GM19395 (cell line): ENCODE measurements around the gene IL1RAPL1.
"Not testable (repeated sequence)": the region's sequence is repeated elsewhere in the genome, so short reads cannot be mapped to it uniquely, and the experiment has no call there.

Experiments used
- ATAC-seq: cut with Tn5 transposase; IDR thresholded peaks from one replicate; pipeline ENCODE4 v1.9.1; 2021; ENCODE audit warnings: mild to moderate bottlenecking, moderate library complexity; ENCODE audit not compliant: unreplicated experiment

IL1RAPL1 gene

GRCh38 chrX:29083823-29084222 lies 496.6 kb downstream of the IL1RAPL1 start:
- ATAC-seq = no peak

GRCh38 chrX:29090811-29091210 lies 503.6 kb downstream of the IL1RAPL1 start:
- no peak for ATAC-seq

- ATAC-seq = no peak
Observed at GRCh38 chrX:29107231-29107630, 520.0 kb downstream of the IL1RAPL1 start.

- ATAC-seq = no peak
Observed at GRCh38 chrX:29110041-29110440, 522.8 kb downstream of the IL1RAPL1 start.

- no peak for ATAC-seq
Observed at GRCh38 chrX:29113221-29113620, 526.0 kb downstream of the IL1RAPL1 start.

GRCh38 chrX:29122817-29123216 lies 535.6 kb downstream of the IL1RAPL1 start:
- ATAC-seq = not testable (repeated sequence)

GRCh38 chrX:29130905-29131304 lies 543.7 kb downstream of the IL1RAPL1 start:
- ATAC-seq = no peak

GRCh38 chrX:29136904-29137303 lies 549.7 kb downstream of the IL1RAPL1 start:
- ATAC-seq = no peak

- ATAC-seq = no peak
Observed at GRCh38 chrX:29138003-29138402, 550.8 kb downstream of the IL1RAPL1 start.

- no peak for ATAC-seq
Observed at GRCh38 chrX:29143356-29143755, 556.1 kb downstream of the IL1RAPL1 start.

- ATAC-seq = no peak
Observed at GRCh38 chrX:29143756-29144155, 556.5 kb downstream of the IL1RAPL1 start.

- ATAC-seq = no peak
Observed at GRCh38 chrX:29145316-29145715, 558.1 kb downstream of the IL1RAPL1 start.

- no peak for ATAC-seq
Observed at GRCh38 chrX:29148511-29148910, 561.3 kb downstream of the IL1RAPL1 start.

- no peak for ATAC-seq
Observed at GRCh38 chrX:29155286-29155685, 568.0 kb downstream of the IL1RAPL1 start.

GRCh38 chrX:29172880-29173279 lies 585.6 kb downstream of the IL1RAPL1 start:
- ATAC-seq = no peak

GRCh38 chrX:29187264-29187663 lies 600.0 kb downstream of the IL1RAPL1 start:
- no peak for ATAC-seq

GRCh38 chrX:29196501-29196900 lies 609.3 kb downstream of the IL1RAPL1 start:
- ATAC-seq = no peak

GRCh38 chrX:29215251-29215650 lies 628.0 kb downstream of the IL1RAPL1 start:
- no peak for ATAC-seq

- ATAC-seq = no peak
Observed at GRCh38 chrX:29225670-29226069, 638.4 kb downstream of the IL1RAPL1 start.

GRCh38 chrX:29229802-29230201 lies 642.6 kb downstream of the IL1RAPL1 start:
- no peak for ATAC-seq

- no peak for ATAC-seq
Observed at GRCh38 chrX:29231800-29232199, 644.6 kb downstream of the IL1RAPL1 start.

GRCh38 chrX:29233592-29234183 lies 646.4 kb downstream of the IL1RAPL1 start:
- ATAC-seq = no peak

GRCh38 chrX:29237972-29238371 lies 650.7 kb downstream of the IL1RAPL1 start:
- ATAC-seq = no peak
